Neural cell (in vitro differentiated cells): Measurements from ENCODE around the gene SAV1. TPM values are rescaled to one million over a fixed set of nuclear protein-coding genes. Genes with fewer than 3 reads are reported as not detected.

Experiments
- H2AFZ ChIP-seq: fragments of 200-600, 300-800 bp; sonication (generic), shearing (Covaris generic); 2 replicates; pipeline ENCODE4 v1.6.0; 2014; ENCODE audit warnings: low read depth, mild to moderate bottlenecking, antibody characterized with exemption, low read length, moderate library complexity
- H3F3A ChIP-seq: fragments of 200-600 bp; shearing (Covaris generic); 2 replicates; pipeline ENCODE4 v1.6.1; 2016; ENCODE audit warnings: mild to moderate bottlenecking, moderate library complexity, mixed read lengths, antibody characterized with exemption, low read length; ENCODE audit not compliant: insufficient read depth, poor library complexity, severe bottlenecking
- H3K27ac ChIP-seq: fragments of 200-600, 300-800 bp; sonication (generic), shearing (Covaris generic); 2 replicates; pipeline ENCODE4 v1.5.1; 2014; ENCODE audit warnings: mild to moderate bottlenecking, low read length, moderate library complexity
- H3K27me3 ChIP-seq: fragments of 300-800, 200-600 bp; sonication (generic), shearing (Covaris generic); 2 replicates; pipeline ENCODE4 v1.6.0; 2014; ENCODE audit warnings: mild to moderate bottlenecking, low read depth, low read length, moderate library complexity; ENCODE audit not compliant: insufficient read depth
- H3K36me3 ChIP-seq: fragments of 300-800, 200-600 bp; sonication (generic), shearing (Covaris generic); 2 replicates; pipeline ENCODE4 v1.5.1; 2014; ENCODE audit warnings: mild to moderate bottlenecking, antibody characterized with exemption, low read length, moderate library complexity; ENCODE audit not compliant: insufficient read depth
- H3K4me2 ChIP-seq: fragments of 300-800, 200-600 bp; sonication (generic), shearing (Covaris generic); 2 replicates; pipeline ENCODE4 v1.6.0; 2014; ENCODE audit warnings: mild to moderate bottlenecking, low read length
- H3K4me3 ChIP-seq: fragments of 300-800, 200-600 bp; sonication (generic), shearing (Covaris generic); 2 replicates; pipeline ENCODE4 v1.5.1; 2014; ENCODE audit warnings: mild to moderate bottlenecking, low read length, moderate library complexity
- H3K79me2 ChIP-seq: fragments of 200-600 bp; shearing (Covaris generic); replicated peaks from 2 replicates; pipeline ENCODE4 v1.6.0; 2014; ENCODE audit warnings: mild to moderate bottlenecking, low read length, moderate library complexity; ENCODE audit not compliant: insufficient read depth
- H3K9ac ChIP-seq: fragments of 300-800, 200-600 bp; sonication (generic), shearing (Covaris generic); 2 replicates; pipeline ENCODE4 v1.6.1; 2016; ENCODE audit warnings: mild to moderate bottlenecking, low read length, mixed read lengths
- H3K9me2 ChIP-seq: fragments of 200-600 bp; shearing (Covaris generic); 2 replicates; pipeline ENCODE4 v1.6.1; 2016; ENCODE audit warnings: mild to moderate bottlenecking, low read length, mixed read lengths; ENCODE audit not compliant: insufficient read depth
- H3K9me3 ChIP-seq: fragments of 200-600, 300-800 bp; sonication (generic), shearing (Covaris generic); 2 replicates; pipeline ENCODE4 v1.6.1; 2016; ENCODE audit warnings: mild to moderate bottlenecking, mixed run types, low read length, moderate library complexity, mixed read lengths
- H4K20me1 ChIP-seq: fragments of 200-600 bp; shearing (Covaris generic); 2 replicates; pipeline ENCODE4 v1.6.1; 2016; ENCODE audit warnings: mild to moderate bottlenecking, mixed run types; ENCODE audit not compliant: insufficient read depth
- EP300 ChIP-seq: fragments of 450-650 bp; conservative IDR thresholded peaks from 2 replicates; pipeline ENCODE4 v1.6.1; 2014; ENCODE audit warnings: antibody characterized with exemption, mild to moderate bottlenecking, moderate library complexity; ENCODE audit not compliant: poor library complexity, severe bottlenecking
- EZH2 ChIP-seq: fragments of 200-600, 300-800 bp; shearing (Covaris generic), sonication (generic); IDR thresholded peaks from 2 replicates; pipeline ENCODE4 v1.6.1; 2014; ENCODE audit warnings: antibody characterized with exemption, low read length, borderline replicate concordance, mild to moderate bottlenecking; ENCODE audit not compliant: insufficient read depth, poor library complexity, severe bottlenecking
- MXI1 ChIP-seq: fragments of 450-650 bp; conservative IDR thresholded peaks from 2 replicates; pipeline ENCODE4 v1.6.1; 2014; ENCODE audit warnings: antibody characterized with exemption, mild to moderate bottlenecking; ENCODE audit not compliant: poor library complexity, severe bottlenecking
- POLR2AphosphoS5 ChIP-seq: IDR thresholded peaks from 2 replicates; pipeline ENCODE4 v1.6.1; 2012
- RAD21 ChIP-seq: fragments of 450-650 bp; conservative IDR thresholded peaks from 2 replicates; pipeline ENCODE4 v1.6.1; 2014; ENCODE audit warnings: antibody characterized with exemption, mild to moderate bottlenecking, moderate library complexity
- REST ChIP-seq: IDR thresholded peaks from 2 replicates; pipeline ENCODE4 v1.6.1; 2012; ENCODE audit warnings: borderline replicate concordance
- SMC3 ChIP-seq: fragments of 450-650 bp; conservative IDR thresholded peaks from 2 replicates; pipeline ENCODE4 v1.6.1; 2014; ENCODE audit warnings: antibody characterized with exemption, mild to moderate bottlenecking, moderate library complexity; ENCODE audit not compliant: poor library complexity
- TAF1 ChIP-seq: IDR thresholded peaks from 2 replicates; pipeline ENCODE4 v1.6.1; 2012; ENCODE audit warnings: low read depth
- polyA plus RNA-seq: library from polyadenylated mRNA; depleted of rRNA; stranded (reverse); fragments of >200 nt; gene quantifications from 2 replicates; pipeline ENCODE4 v1.2.3, GENCODE V29; 2014
- TF ChIP-seq, protein P1 (sequence below): fragments of 450-650 bp; IDR thresholded peaks from 2 replicates; pipeline ENCODE4 v1.5.1; 2014; ENCODE audit warnings: antibody characterized with exemption, mild to moderate bottlenecking, moderate library complexity; ENCODE audit not compliant: poor library complexity, severe bottlenecking

Gene SAV1
- polyA plus RNA-seq, 1 donor from 2014 or later = 4.9 TPM

DNA sequence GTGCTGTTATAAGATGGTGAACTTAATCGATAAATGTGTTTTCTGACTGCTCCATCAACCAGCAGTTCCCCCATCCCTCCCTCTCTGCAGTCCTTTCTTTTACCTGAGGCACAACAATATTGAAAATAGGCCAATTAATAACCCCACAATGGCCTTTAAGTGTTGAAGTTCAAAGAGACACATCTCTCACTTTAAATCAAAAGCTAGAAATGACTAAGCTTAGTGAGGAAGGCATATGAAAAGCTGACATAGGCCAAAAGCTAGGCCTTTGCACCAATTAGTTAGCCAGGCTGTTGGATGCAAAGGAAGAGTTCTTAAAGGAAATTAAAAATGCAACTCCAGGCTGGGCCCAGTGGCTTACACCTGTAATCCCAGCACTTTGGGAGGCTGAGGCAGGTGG lies 43.7 kb downstream of the SAV1 start:
- Histone ChIP-seq H3K9me3 (no peaks in the 10 kb centered on the region), H2AFZ (no peak overlapping the region), H4K20me1 (no peaks in the 10 kb centered on the region), H3K9me2 (no peaks in the 10 kb centered on the region), H3K9ac (no peak overlapping the region), H3F3A (no peaks in the 10 kb centered on the region), H3K27me3 (no peaks in the 10 kb centered on the region), H3K4me2 (no peak overlapping the region), H3K79me2 (no peaks in the 10 kb centered on the region), H3K27ac (no peak overlapping the region), H3K36me3 (peaks cover 6% of the 10 kb centered on the region), H3K4me3 (no peak overlapping the region)
- TF ChIP-seq POLR2AphosphoS5 (no peak), EP300 (no peak), RAD21 (no peak), EZH2 (no peak), REST (no peak), SMC3 (no peak), MXI1 (no peak), TAF1 (no peak)
- TF ChIP-seq, protein P1, sequence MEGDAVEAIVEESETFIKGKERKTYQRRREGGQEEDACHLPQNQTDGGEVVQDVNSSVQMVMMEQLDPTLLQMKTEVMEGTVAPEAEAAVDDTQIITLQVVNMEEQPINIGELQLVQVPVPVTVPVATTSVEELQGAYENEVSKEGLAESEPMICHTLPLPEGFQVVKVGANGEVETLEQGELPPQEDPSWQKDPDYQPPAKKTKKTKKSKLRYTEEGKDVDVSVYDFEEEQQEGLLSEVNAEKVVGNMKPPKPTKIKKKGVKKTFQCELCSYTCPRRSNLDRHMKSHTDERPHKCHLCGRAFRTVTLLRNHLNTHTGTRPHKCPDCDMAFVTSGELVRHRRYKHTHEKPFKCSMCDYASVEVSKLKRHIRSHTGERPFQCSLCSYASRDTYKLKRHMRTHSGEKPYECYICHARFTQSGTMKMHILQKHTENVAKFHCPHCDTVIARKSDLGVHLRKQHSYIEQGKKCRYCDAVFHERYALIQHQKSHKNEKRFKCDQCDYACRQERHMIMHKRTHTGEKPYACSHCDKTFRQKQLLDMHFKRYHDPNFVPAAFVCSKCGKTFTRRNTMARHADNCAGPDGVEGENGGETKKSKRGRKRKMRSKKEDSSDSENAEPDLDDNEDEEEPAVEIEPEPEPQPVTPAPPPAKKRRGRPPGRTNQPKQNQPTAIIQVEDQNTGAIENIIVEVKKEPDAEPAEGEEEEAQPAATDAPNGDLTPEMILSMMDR = no peak

GRCh38 chr14:50622978-50623377 lies 45.1 kb downstream of the SAV1 start:
- no peak overlapping the region for H3K4me3 ChIP-seq
- no peaks in the 10 kb centered on the region for H3K9me2 ChIP-seq
- H3K9me3 ChIP-seq = no peaks in the 10 kb centered on the region
- H3K27me3 ChIP-seq = no peaks in the 10 kb centered on the region
- no peaks in the 10 kb centered on the region for H3F3A ChIP-seq
- H3K36me3 ChIP-seq = no peaks in the 10 kb centered on the region
- no peak overlapping the region for H3K9ac ChIP-seq
- no peak overlapping the region for H3K27ac ChIP-seq
- H3K4me2 ChIP-seq = no peak overlapping the region
- TF ChIP-seq RAD21 = no peak
- no peak for TF ChIP-seq MXI1
- TF ChIP-seq REST = no peak
- no peak for TF ChIP-seq EZH2
- TF ChIP-seq, protein P1 = no peak
- no peak for TF ChIP-seq TAF1
- no peak for TF ChIP-seq SMC3
- no peak for TF ChIP-seq EP300
- TF ChIP-seq POLR2AphosphoS5 = no peak
- H3K79me2 ChIP-seq = no peaks in the 10 kb centered on the region
- H4K20me1 ChIP-seq = no peaks in the 10 kb centered on the region
- no peak overlapping the region for H2AFZ ChIP-seq
